SK-N-MC (cell line): ENCODE data around the gene NTSR1.

Experiments
- EZH2 ChIP-seq: fragments of 200-600 bp; sonication (generic); IDR thresholded peaks from one replicate; pipeline ENCODE4 v1.6.1; 2017; ENCODE audit warnings: antibody characterized with exemption
- FOXP2 ChIP-seq: optimal IDR thresholded peaks from 2 replicates; pipeline ENCODE3; 2011; ENCODE audit warnings: mild to moderate bottlenecking, moderate library complexity; ENCODE audit not compliant: insufficient read depth; ENCODE audit errors: extremely low read length, control extremely low read depth
- POLR2AphosphoS5 ChIP-seq: IDR thresholded peaks from 2 replicates; pipeline ENCODE4 v1.6.1; 2012; ENCODE audit warnings: mild to moderate bottlenecking, low read depth, low read length, borderline replicate concordance

DNA sequence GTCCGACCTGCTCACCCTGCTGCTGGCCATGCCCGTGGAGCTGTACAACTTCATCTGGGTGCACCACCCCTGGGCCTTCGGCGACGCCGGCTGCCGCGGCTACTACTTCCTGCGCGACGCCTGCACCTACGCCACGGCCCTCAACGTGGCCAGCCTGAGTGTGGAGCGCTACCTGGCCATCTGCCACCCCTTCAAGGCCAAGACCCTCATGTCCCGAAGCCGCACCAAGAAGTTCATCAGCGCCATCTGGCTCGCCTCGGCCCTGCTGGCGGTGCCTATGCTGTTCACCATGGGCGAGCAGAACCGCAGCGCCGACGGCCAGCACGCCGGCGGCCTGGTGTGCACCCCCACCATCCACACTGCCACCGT, 885 bp downstream of the NTSR1 start:
- TF ChIP-seq POLR2AphosphoS5: no peak
- TF ChIP-seq EZH2: no peak
- no peak for TF ChIP-seq FOXP2
